ENCODE results near the gene SLC30A9.

DNA sequence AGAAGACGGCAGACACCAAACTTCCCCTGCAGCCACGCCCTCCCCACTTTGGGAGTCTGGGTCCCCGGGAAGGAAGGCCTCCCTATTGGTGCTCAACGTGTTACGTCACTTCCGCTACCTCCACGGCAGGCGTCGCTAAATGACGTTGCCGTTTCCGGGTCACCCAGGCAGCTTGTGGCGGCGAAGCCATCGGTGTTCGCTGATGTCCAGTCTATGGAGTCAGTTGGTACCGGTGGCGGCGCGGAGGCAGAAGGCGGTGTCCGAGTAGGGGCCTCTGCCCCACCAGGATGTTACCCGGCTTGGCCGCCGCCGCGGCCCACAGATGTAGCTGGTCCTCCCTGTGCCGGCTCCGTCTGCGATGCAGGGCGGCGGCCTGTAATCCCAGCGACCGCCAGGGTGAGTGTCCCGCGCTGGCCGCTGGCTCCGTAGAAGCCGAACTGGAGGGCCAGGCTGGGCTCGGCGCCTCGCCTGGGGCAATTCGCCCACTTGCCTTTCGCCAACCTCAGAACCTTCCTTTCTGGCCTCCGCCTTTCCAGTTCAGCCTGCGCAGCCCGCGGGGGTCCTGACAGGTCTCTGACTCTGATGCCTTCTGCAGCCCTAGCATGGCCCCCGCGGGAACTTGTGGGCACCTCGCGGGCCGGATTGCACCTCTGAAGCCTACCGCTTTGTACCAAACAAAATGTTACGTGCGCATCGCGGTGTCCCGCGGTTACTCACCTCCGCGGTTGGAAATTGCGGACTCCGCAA, at the start of gene SLC30A9:
- TF ChIP-seq CTCF (IDR thresholded peaks at IDR 0.05) = peak in 6 of 7 experiments; percentile 21 to 57 (median 40)
- TF ChIP-seq POLR2A (IDR thresholded peaks at IDR 0.05) = peak; percentile 69 to 85 (median 85)
